GM12872 (cell line): Measurements from ENCODE around the gene C10orf71.

ENCODE experiments used
- CTCF ChIP-seq: IDR thresholded peaks from 3 replicates; pipeline ENCODE4 v1.5.1; 2011; ENCODE audit warnings: low read depth, mild to moderate bottlenecking, low read length, moderate library complexity; ENCODE audit not compliant: insufficient read depth

Gene C10orf71

GRCh38 chr10:49295297-49295696, 3.7 kb upstream of the C10orf71 start:
- TF ChIP-seq CTCF: no peak

- no peak for TF ChIP-seq CTCF
These were observed 2.6 kb upstream of the C10orf71 start for GRCh38 chr10:49296382-49296781.

- no peak for TF ChIP-seq CTCF
These were observed 2.1 kb upstream of the C10orf71 start for GRCh38 chr10:49296836-49297235.

- TF ChIP-seq CTCF: no peak
These were observed 926 bp upstream of the C10orf71 start for GRCh38 chr10:49297818-49298670.

- no peak for TF ChIP-seq CTCF
These were observed 343 bp upstream of the C10orf71 start for GRCh38 chr10:49298671-49298982.

- TF ChIP-seq CTCF: no peak
These were observed 808 bp downstream of the C10orf71 start for GRCh38 chr10:49299816-49300139.

GRCh38 chr10:49300140-49300974, 1.4 kb downstream of the C10orf71 start:
- no peak for TF ChIP-seq CTCF
